ENCODE results near the gene ATF7.

Gene ATF7

GRCh38 chr12:53485955-53486735, 140.0 kb downstream of the ATF7 start:
- no peak for TF ChIP-seq POU6F1 (CRISPR knock-in tag; IDR thresholded peaks at IDR 0.05; ENCODE audit: borderline replicate concordance, low read depth)
- no peak for TF ChIP-seq ARNTL (CRISPR knock-in tag; IDR thresholded peaks at IDR 0.05; ENCODE audit: borderline replicate concordance, low read depth)
- no peak for TF ChIP-seq TCF4 (CRISPR knock-in tag; IDR thresholded peaks at IDR 0.05; ENCODE audit: borderline replicate concordance)
- no peak for TF ChIP-seq TOX (CRISPR knock-in tag; IDR thresholded peaks at IDR 0.05; ENCODE audit: borderline replicate concordance)
- TF ChIP-seq ZFP30 (CRISPR knock-in tag; IDR thresholded peaks at IDR 0.05): no peak
- TF ChIP-seq GLIS3 (CRISPR knock-in tag; IDR thresholded peaks at IDR 0.05): no peak
- TF ChIP-seq PATZ1 (CRISPR knock-in tag; IDR thresholded peaks at IDR 0.05; ENCODE audit: borderline replicate concordance): no peak
- no peak for TF ChIP-seq ZNF70 (CRISPR knock-in tag; IDR thresholded peaks at IDR 0.05)
- TF ChIP-seq CSDC2 (CRISPR knock-in tag; IDR thresholded peaks at IDR 0.05): no peak
- no peak for TF ChIP-seq ESRRG (CRISPR knock-in tag; IDR thresholded peaks at IDR 0.05)
- no peak for TF ChIP-seq PPARA (CRISPR knock-in tag; IDR thresholded peaks at IDR 0.05; ENCODE audit: borderline replicate concordance)
- TF ChIP-seq SNAI2 (CRISPR knock-in tag; IDR thresholded peaks at IDR 0.05): no peak
- no peak for TF ChIP-seq ZC3H10 (CRISPR knock-in tag; IDR thresholded peaks at IDR 0.05)
- no peak for TF ChIP-seq ZFP3 (CRISPR knock-in tag; IDR thresholded peaks at IDR 0.05)
- TF ChIP-seq CREB5 (CRISPR knock-in tag; IDR thresholded peaks at IDR 0.05; ENCODE audit: low read depth): no peak
- ATAC-seq: no peak

GRCh38 chr12:53484686-53485575, 141.3 kb downstream of the ATF7 start:
- peak; percentile 0; the same call in 2 of the 3 replicates for ATAC-seq
- no peak for TF ChIP-seq GLIS3 (CRISPR knock-in tag; IDR thresholded peaks at IDR 0.05)

- peak; percentile 1; the same call in 2 of the 3 replicates for ATAC-seq
- TF ChIP-seq ZNF8 (CRISPR knock-in tag; IDR thresholded peaks at IDR 0.05) (no peak), ZFP30 (CRISPR knock-in tag; IDR thresholded peaks at IDR 0.05) (no peak), CREB5 (CRISPR knock-in tag; IDR thresholded peaks at IDR 0.05; ENCODE audit: low read depth) (no peak), ZNF70 (CRISPR knock-in tag; IDR thresholded peaks at IDR 0.05) (no peak), SNAI2 (CRISPR knock-in tag; IDR thresholded peaks at IDR 0.05) (no peak), CSDC2 (CRISPR knock-in tag; IDR thresholded peaks at IDR 0.05) (no peak)
Observed at GRCh38 chr12:53483979-53484377, 142.2 kb downstream of the ATF7 start.

GRCh38 chr12:53483225-53483978, 142.8 kb downstream of the ATF7 start:
- no peak for ATAC-seq

More at GRCh38 chr12:53483225-53483978, 142.8 kb downstream of the ATF7 start:
- TF ChIP-seq GLIS3 (CRISPR knock-in tag; IDR thresholded peaks at IDR 0.05) (no peak), TOX (CRISPR knock-in tag; IDR thresholded peaks at IDR 0.05; ENCODE audit: borderline replicate concordance) (no peak), ZFP30 (CRISPR knock-in tag; IDR thresholded peaks at IDR 0.05) (no peak), POU6F1 (CRISPR knock-in tag; IDR thresholded peaks at IDR 0.05; ENCODE audit: borderline replicate concordance, low read depth) (no peak), OSR1 (CRISPR knock-in tag; IDR thresholded peaks at IDR 0.05) (no peak), ZFP3 (CRISPR knock-in tag; IDR thresholded peaks at IDR 0.05) (no peak), ARNTL (CRISPR knock-in tag; IDR thresholded peaks at IDR 0.05; ENCODE audit: borderline replicate concordance, low read depth) (no peak), ZNF565 (CRISPR knock-in tag; conservative IDR thresholded peaks at IDR 0.05; ENCODE audit: low read depth) (no peak)
